ENCODE measurements around the gene DGKD.

Gene DGKD

DNA sequence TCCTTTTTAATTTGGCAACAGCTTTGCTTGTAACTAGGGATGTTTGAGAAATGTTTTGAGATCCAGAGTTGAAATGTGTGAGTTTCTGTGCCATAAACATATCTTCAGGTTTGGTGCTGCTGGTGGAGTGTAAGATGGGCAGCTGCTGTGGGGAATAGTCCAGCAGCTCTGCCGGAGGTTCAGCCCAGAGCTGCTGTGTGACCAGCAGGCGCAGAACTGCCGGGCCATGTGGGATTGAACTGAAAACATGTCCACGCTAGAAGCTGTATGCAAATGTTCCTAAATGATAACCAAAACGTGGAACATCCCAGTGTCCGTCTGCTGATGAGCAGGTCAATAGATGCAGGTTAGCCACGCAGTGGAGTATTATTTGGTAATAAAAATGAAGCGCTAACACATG lies 99.6 kb downstream of the DGKD start:
- H3K36me3 ChIP-seq (replicated peaks; ENCODE audit: insufficient read depth, low read length), result no peaks in the 10 kb centered on the region
- H3F3A ChIP-seq (ENCODE audit: insufficient read depth, low read length), result no peaks in the 10 kb centered on the region
- no peaks in the 10 kb centered on the region for H3K9me3 ChIP-seq (replicated peaks; ENCODE audit: insufficient read depth, low read length)
- no peak overlapping the region for H3K4me3 ChIP-seq (ENCODE audit: low read length)
- DNase-seq, result no peak
- H3K27me3 ChIP-seq (replicated peaks; ENCODE audit: insufficient read depth, low read length), result no peaks in the 10 kb centered on the region
- no peak overlapping the region for H3K27ac ChIP-seq (ENCODE audit: low read length)
- no peak overlapping the region for H3K9ac ChIP-seq (ENCODE audit: low read length)
- H3K4me2 ChIP-seq (ENCODE audit: low read depth, low read length), result no peak overlapping the region
- no peaks in the 10 kb centered on the region for H3K9me2 ChIP-seq (replicated peaks; ENCODE audit: insufficient read depth, low read length)
- no peak overlapping the region for H2AFZ ChIP-seq (ENCODE audit: low read length)
- no peaks in the 10 kb centered on the region for H3K4me1 ChIP-seq (ENCODE audit: low read length)
- H3K79me2 ChIP-seq (ENCODE audit: low read length), result no peaks in the 10 kb centered on the region
- H4K20me1 ChIP-seq (ENCODE audit: insufficient read depth, low read length), result no peaks in the 10 kb centered on the region
- no peak for TF ChIP-seq EZH2phosphoT487 (IDR thresholded peaks at IDR 0.05; ENCODE audit: low read length)
- TF ChIP-seq, protein P1, sequence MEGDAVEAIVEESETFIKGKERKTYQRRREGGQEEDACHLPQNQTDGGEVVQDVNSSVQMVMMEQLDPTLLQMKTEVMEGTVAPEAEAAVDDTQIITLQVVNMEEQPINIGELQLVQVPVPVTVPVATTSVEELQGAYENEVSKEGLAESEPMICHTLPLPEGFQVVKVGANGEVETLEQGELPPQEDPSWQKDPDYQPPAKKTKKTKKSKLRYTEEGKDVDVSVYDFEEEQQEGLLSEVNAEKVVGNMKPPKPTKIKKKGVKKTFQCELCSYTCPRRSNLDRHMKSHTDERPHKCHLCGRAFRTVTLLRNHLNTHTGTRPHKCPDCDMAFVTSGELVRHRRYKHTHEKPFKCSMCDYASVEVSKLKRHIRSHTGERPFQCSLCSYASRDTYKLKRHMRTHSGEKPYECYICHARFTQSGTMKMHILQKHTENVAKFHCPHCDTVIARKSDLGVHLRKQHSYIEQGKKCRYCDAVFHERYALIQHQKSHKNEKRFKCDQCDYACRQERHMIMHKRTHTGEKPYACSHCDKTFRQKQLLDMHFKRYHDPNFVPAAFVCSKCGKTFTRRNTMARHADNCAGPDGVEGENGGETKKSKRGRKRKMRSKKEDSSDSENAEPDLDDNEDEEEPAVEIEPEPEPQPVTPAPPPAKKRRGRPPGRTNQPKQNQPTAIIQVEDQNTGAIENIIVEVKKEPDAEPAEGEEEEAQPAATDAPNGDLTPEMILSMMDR (IDR thresholded peaks at IDR 0.05; ENCODE audit: low read length), result no peak
- no peak for TF ChIP-seq EZH2 (optimal IDR thresholded peaks at IDR 0.05; ENCODE audit: low read depth, low read length)

DNA sequence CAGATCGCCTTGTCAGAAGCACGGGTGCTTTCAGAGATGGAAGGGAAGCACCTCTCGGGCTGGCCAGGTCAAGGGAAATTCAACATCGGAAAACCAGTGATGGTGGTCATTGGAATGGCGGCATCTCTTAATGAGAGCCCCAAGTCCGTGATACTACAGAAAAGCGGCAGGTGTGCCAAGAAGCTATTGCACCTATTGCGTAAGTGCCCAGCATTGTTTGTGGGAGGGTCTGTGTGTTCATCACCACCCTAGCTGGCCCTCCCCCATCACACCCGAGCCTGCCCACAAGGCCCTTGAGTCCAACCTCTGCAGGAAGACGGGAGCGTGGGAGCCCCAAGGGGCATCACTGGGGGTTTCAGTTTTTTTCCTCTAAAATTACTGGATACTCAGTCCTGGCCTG lies 100.7 kb downstream of the DGKD start:
- no peaks in the 10 kb centered on the region for H3K36me3 ChIP-seq (replicated peaks; ENCODE audit: insufficient read depth, low read length)
- DNase-seq, result no peak
- TF ChIP-seq EZH2 (optimal IDR thresholded peaks at IDR 0.05; ENCODE audit: low read depth, low read length), result no peak
- TF ChIP-seq, protein P1 (IDR thresholded peaks at IDR 0.05; ENCODE audit: low read length), result no peak
- TF ChIP-seq EZH2phosphoT487 (IDR thresholded peaks at IDR 0.05; ENCODE audit: low read length), result no peak

DNA sequence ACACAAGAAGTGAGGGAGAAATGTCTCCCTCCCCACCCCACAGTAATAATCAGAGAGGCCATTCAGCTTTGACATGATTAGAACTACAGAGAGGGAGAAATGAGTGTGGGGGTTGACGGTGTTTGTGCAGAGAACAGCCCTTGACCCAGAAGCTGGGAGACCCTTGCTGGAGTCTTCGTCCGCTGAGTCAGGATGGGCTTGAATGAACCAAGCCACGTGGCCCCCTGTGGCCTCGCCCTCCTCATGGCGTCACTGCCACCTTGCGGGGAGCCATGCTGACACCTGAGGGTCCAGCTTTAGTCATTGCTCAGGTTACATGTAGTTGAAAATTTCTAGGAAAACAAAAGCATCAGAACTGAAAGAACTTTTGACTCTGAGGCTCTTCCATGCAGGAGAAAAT lies 101.2 kb downstream of the DGKD start:
- no peak overlapping the region for H3K9ac ChIP-seq (ENCODE audit: low read length)
- H4K20me1 ChIP-seq (ENCODE audit: insufficient read depth, low read length), result no peaks in the 10 kb centered on the region
- no peak overlapping the region for H3K4me2 ChIP-seq (ENCODE audit: low read depth, low read length)
- H3K9me3 ChIP-seq (replicated peaks; ENCODE audit: insufficient read depth, low read length), result no peaks in the 10 kb centered on the region
- H2AFZ ChIP-seq (ENCODE audit: low read length), result no peak overlapping the region
- no peak overlapping the region for H3K4me3 ChIP-seq (ENCODE audit: low read length)
- no peaks in the 10 kb centered on the region for H3F3A ChIP-seq (ENCODE audit: insufficient read depth, low read length)
- no peaks in the 10 kb centered on the region for H3K27me3 ChIP-seq (replicated peaks; ENCODE audit: insufficient read depth, low read length)
- no peaks in the 10 kb centered on the region for H3K36me3 ChIP-seq (replicated peaks; ENCODE audit: insufficient read depth, low read length)
- DNase-seq, result no peak
- H3K27ac ChIP-seq (ENCODE audit: low read length), result no peak overlapping the region
- no peaks in the 10 kb centered on the region for H3K79me2 ChIP-seq (ENCODE audit: low read length)
- no peaks in the 10 kb centered on the region for H3K9me2 ChIP-seq (replicated peaks; ENCODE audit: insufficient read depth, low read length)
- no peaks in the 10 kb centered on the region for H3K4me1 ChIP-seq (ENCODE audit: low read length)
- TF ChIP-seq, protein P1 (IDR thresholded peaks at IDR 0.05; ENCODE audit: low read length), result no peak
- TF ChIP-seq EZH2phosphoT487 (IDR thresholded peaks at IDR 0.05; ENCODE audit: low read length) (no peak), EZH2 (optimal IDR thresholded peaks at IDR 0.05; ENCODE audit: low read depth, low read length) (no peak)

More for the DNA sequence above, 100.7 kb downstream of the DGKD start:
- H3K4me1 ChIP-seq (ENCODE audit: low read length), result no peaks in the 10 kb centered on the region
- no peak overlapping the region for H3K27ac ChIP-seq (ENCODE audit: low read length)
- no peaks in the 10 kb centered on the region for H3K9me3 ChIP-seq (replicated peaks; ENCODE audit: insufficient read depth, low read length)
- no peaks in the 10 kb centered on the region for H3K27me3 ChIP-seq (replicated peaks; ENCODE audit: insufficient read depth, low read length)
- no peaks in the 10 kb centered on the region for H3K79me2 ChIP-seq (ENCODE audit: low read length)
- no peak overlapping the region for H2AFZ ChIP-seq (ENCODE audit: low read length)
- no peak overlapping the region for H3K9ac ChIP-seq (ENCODE audit: low read length)
- H3K9me2 ChIP-seq (replicated peaks; ENCODE audit: insufficient read depth, low read length), result no peaks in the 10 kb centered on the region
- no peaks in the 10 kb centered on the region for H4K20me1 ChIP-seq (ENCODE audit: insufficient read depth, low read length)
- no peak overlapping the region for H3K4me2 ChIP-seq (ENCODE audit: low read depth, low read length)
- no peaks in the 10 kb centered on the region for H3F3A ChIP-seq (ENCODE audit: insufficient read depth, low read length)
- H3K4me3 ChIP-seq (ENCODE audit: low read length), result no peak overlapping the region

Measured in MM.1S (cell line).